ENCODE measurements around the gene UCN3. TPM values are rescaled to one million over a fixed set of nuclear protein-coding genes. Genes with fewer than 3 reads are reported as not detected.

UCN3 gene
- total and polyA plus RNA-seq, 2 of the 4 experiments (the other 2 are of a cell fraction): not detected

GRCh38 chr10:5370493-5371352 lies 6.0 kb downstream of the UCN3 start:
- WGBS, 2 experiments (ENCODE audit: extremely low coverage in 2 of 2, insufficient read length in 1 of 2): 90% methylated on average over 15 of the region's 28 CpGs; no CpG with 5 or more reads in 1 of the 2 experiments
- Histone ChIP-seq H3K4me1 (ENCODE audit: control insufficient read depth, insufficient read depth, low read length) (no peaks in the 10 kb centered on the region), H2BK120ac (ENCODE audit: low read depth, low read length) (no peak overlapping the region), H3K9ac (ENCODE audit: low read depth, low read length) (no peak overlapping the region), H4K20me1 (ENCODE audit: insufficient read depth, low read length) (no peaks in the 10 kb centered on the region), H3K4me2 (ENCODE audit: low read depth, low read length) (no peak overlapping the region), H2AK9ac (replicated peaks; ENCODE audit: low read depth, low read length, poor library complexity) (no peak overlapping the region), H3K9me1 (ENCODE audit: insufficient read depth, low read length) (no peaks in the 10 kb centered on the region), H3K14ac (replicated peaks; ENCODE audit: low read depth, low read length) (no peak overlapping the region), H3K36me3 (ENCODE audit: control insufficient read depth, insufficient read depth, low read length) (no peaks in the 10 kb centered on the region), H2BK15ac (ENCODE audit: low read depth, low read length) (no peak overlapping the region), H4K5ac (ENCODE audit: low read depth, low read length) (no peak overlapping the region), H3K4ac (ENCODE audit: low read depth, low read length) (no peak overlapping the region), H4K8ac (ENCODE audit: low read depth in 2 of 2, low read length in 2 of 2) (no peak overlapping the region), H3K27me3 (ENCODE audit: control insufficient read depth, insufficient read depth, low read length) (peaks cover 5% of the 10 kb centered on the region), H2AK5ac (ENCODE audit: low read depth, low read length) (no peak overlapping the region), H3K27ac (ENCODE audit: insufficient read depth, low read length) (no peak overlapping the region), H2AFZ (replicated peaks; ENCODE audit: low read length, poor library complexity) (no peak overlapping the region), H4K91ac (ENCODE audit: insufficient read depth, low read depth, low read length) (no peak overlapping the region), H2BK20ac (ENCODE audit: low read depth, low read length) (no peak overlapping the region), H3K79me1 (ENCODE audit: low read depth in 1 of 2, low read length in 2 of 2) (no peaks in the 10 kb centered on the region), H3K56ac (ENCODE audit: extremely low read depth, insufficient read depth, low read length) (no peak overlapping the region), H3K4me3 (ENCODE audit: insufficient read depth, low read depth, low read length) (no peak overlapping the region), H3K18ac (ENCODE audit: low read depth, low read length) (no peak overlapping the region), H2BK5ac (ENCODE audit: low read depth, low read length, poor library complexity, severe bottlenecking) (peak overlapping the region; percentile 26), H3K9me3 (ENCODE audit: control insufficient read depth, insufficient read depth, low read length) (peaks cover 2% of the 10 kb centered on the region; the same call in 1 of the 2 replicates), H3K23ac (ENCODE audit: low read depth, low read length) (no peak overlapping the region)
- no TSS peak for BruUV-seq (replicated peaks)
- in situ Hi-C loops (cut with MboI; ENCODE audit: low sequenced_read_pairs): no loop called here
- dilution Hi-C loops (cut with HindIII; ENCODE audit: low sequenced_read_pairs, unreplicated experiment): no loop called here
- intact Hi-C loops (cut with micrococcal nuclease): no loop called here
- ChIA-PET CTCF (no interaction called here), POLR2A (ENCODE audit: unreplicated experiment) (no interaction called here)
- TF ChIP-seq CTCF (conservative IDR thresholded peaks at IDR 0.05; ENCODE audit: low read depth, low read length): no peak
- TF ChIP-seq CEBPB (IDR thresholded peaks at IDR 0.05; ENCODE audit: low read depth, low read length): no peak
- no peak for TF ChIP-seq POLR2A (IDR thresholded peaks at IDR 0.05; ENCODE audit: low read depth, low read length)
- no peak for TF ChIP-seq MAFK (IDR thresholded peaks at IDR 0.05; ENCODE audit: low read depth, low read length)
- TF ChIP-seq RFX5 (IDR thresholded peaks at IDR 0.05; ENCODE audit: low read depth, low read length): no peak
- no peak for TF ChIP-seq RAD21 (IDR thresholded peaks at IDR 0.05; ENCODE audit: low read length)
- TF ChIP-seq NFE2L2 (IDR thresholded peaks at IDR 0.05; ENCODE audit: low read depth, low read length): no peak
- no peak for TF ChIP-seq MXI1 (IDR thresholded peaks at IDR 0.05; ENCODE audit: borderline replicate concordance, low read depth, low read length)
- TF ChIP-seq FOS (IDR thresholded peaks at IDR 0.05; ENCODE audit: low read depth, low read length): no peak
- no peak for TF ChIP-seq SMC3 (IDR thresholded peaks at IDR 0.05; ENCODE audit: low read depth, low read length)
- ATAC-seq (ENCODE audit: low read depth) (no peak), DNase-seq (no peak)
